HG02885 (cell line): ENCODE data around the gene DNLZ.

ENCODE experiments used
- ATAC-seq: cut with Tn5 transposase; IDR thresholded peaks from one replicate; pipeline ENCODE4 v1.9.1; 2021; ENCODE audit warnings: mild to moderate bottlenecking; ENCODE audit not compliant: unreplicated experiment, poor library complexity

Gene DNLZ

DNA sequence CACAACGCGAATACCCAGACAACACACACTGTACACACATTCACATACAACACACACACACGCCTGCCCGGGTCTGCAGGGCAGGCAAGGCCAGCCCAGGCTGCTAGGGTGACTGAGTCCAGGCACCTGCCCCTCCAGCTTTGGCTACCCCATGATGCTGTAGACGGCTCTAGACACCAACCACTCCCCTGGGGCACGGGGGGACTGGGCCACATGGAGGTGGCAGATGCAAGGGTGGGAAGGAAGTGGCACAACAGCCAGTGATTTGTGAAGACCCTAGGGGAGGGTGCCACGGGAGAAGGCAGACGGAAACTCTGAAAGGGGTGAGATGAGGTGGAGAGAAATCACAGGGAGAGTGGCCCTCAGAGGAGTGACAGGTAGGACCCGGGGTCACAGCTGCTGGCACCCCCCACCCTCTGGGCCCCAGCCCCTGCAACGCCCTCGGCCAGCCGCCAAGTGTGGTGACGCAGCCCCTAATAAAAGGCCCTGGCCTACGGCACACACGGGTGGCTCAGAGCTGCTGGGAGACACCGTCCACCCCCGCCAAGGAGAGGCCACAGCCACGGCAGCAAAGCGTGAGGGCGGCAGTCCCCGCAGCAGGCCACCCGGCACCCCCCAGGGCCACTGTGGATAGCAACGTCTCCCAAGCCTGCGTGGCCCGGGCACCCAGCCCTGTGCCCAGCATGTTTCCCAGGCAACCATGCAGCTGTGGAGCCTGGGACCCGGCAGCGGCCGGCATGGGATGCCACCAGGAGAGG is 53.1 kb downstream of the DNLZ start:
- ATAC-seq, result no peak

DNA sequence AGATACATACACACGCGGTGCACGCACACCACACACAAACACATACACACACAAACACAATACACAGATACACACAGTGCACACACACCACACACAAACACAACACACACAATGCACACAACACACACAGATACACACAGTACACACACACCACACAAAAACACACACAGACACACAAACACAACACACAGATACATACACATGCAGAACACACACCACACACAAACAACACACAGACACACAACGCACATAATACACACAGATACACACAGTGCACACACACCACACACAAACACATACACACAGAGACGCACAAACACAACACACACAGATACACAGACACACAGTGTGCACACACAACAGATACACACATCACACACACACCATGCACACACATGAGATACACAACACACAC is 53.7 kb downstream of the DNLZ start:
- no peak for ATAC-seq
